ENCODE measurements around the gene CTDSPL.

CTDSPL gene

DNA sequence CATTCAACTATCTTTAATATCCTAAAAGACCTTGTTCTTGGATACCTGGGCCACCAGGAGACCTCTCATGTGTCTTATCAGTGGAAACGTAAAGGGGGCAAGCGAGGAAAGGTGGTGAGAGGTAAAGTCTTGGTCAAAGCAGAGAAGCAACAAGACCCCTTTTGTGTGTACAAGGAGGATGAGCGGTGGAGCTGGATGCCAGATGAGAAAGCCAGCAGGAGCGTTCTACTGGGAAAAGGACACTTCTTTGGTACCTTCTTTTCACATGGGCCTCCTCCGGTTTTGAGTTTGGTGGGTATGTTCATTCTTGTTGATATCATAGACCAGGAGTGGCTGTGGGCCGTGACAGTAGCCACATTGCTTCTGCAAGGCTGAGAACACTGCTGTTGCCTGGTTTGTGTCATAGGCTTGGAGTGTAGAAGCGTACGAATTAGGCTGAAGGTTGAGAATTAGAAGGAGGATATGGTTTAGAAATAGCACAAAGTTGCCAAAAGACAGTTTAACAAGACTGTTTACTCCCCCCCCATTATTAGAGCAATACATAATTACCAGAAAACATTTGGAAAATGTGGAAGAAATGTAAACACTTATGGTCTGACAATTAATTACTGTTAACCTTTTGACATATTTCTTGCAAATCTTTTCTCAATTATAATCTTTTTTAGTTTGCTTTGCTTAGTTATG is 82.1 kb downstream of the CTDSPL start:
- no peak for DNase-seq (ENCODE audit: low spot score)

DNA sequence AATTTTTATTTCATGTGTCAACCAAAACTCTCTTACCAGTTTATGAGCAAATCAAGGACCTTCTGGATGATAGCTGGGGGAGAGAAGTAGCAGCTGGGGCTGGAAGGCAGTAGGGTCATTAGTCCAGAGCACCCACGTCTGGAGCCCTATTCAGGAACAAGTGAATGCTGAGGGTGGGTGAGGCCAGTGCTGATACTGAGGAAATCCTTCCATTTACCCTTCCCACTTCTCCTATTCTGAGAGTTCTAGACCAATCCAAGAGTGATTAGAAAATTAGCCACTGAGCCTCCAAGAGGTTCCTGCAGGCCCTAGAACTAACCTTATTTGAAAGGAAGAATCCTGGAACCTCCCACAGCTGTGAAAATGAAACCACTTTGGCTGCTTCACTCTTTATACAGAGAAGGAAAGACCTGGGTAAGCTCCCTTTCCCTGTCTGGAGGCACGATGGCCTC is 82.7 kb downstream of the CTDSPL start:
- DNase-seq (ENCODE audit: low spot score): no peak

DNA sequence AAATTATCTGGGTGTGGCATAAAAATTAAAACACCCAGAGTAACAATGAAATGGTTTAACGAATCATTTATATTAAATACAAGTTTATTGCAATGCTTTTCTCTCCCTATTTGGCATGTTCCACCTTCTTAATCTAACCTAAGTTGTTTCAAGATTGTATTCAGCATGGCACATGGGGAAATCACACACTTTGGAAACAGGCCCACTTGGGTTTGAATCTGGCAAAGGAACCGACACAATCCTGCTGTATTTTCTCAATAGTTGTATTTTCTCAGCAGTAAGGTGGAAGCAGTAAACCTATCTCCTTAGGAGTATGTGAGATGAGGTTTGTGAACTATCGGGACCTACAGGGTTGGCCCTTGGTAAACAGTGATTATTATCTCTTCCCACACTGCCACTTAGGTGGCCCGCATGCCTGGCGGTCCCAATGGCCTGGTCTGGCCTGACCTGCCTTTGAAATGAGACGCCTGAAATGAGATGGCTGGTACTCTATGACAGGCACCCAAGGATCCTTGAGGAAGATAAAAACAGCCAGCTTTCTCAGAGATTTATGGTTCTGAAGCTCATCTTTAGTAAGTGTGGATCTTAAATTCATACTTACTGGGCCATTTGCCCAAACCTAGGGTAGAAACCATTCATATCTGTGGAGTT is 83.6 kb downstream of the CTDSPL start:
- no peak for DNase-seq (ENCODE audit: low spot score)

DNA sequence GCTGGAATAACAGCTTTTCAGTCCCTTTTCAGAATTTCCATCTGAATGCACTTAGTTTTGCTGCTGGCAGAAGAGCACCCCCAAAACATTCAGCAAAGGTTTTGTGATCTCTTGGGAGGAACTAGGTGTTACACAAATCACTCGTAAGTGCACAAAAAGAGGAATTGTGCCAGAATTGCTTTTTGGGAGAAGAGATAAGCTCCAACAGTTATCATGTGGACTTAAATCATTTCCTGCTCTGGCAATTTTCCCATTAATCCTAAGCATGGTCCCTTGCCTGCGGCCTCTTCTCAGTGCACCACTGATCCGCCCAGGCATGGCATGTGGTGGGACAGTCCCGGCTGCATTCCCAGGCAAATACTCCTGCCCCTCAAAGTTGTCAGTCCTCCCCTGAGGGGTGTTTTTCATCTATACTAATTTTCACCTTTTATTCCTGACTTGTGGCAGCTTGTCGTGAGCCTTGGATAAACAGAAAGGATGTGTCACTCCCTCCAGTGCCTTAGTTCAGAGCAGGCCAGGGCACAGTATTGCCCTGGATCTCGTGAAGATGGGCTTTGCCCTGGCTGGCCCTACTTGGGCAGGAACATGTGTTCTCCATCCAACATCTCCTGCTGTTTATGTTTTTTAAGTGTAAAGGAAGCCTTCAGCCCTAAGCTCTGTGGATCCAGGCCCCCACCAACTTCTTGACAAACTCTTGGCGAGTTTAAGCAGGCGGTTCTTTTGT is 84.3 kb downstream of the CTDSPL start:
- peak; percentile 35 for DNase-seq (ENCODE audit: low spot score)

DNA sequence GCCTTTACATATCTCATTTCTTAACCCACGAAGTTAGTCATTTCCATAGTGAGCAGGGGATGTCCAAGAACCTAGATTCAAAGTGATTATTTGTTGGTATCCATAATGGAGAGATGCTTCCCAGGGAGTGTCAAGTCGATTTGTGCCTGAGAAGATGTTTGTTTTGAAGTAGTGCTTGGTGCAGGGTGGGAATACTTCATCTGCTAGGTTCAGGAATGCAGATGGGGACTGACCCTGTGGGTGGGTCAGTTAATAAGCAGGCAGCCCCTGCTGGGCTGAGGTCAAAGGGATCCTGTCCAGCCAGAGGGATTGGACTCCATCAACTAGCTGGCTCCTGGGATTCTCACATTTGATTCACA is 84.8 kb downstream of the CTDSPL start:
- no peak for DNase-seq (ENCODE audit: low spot score)

DNA sequence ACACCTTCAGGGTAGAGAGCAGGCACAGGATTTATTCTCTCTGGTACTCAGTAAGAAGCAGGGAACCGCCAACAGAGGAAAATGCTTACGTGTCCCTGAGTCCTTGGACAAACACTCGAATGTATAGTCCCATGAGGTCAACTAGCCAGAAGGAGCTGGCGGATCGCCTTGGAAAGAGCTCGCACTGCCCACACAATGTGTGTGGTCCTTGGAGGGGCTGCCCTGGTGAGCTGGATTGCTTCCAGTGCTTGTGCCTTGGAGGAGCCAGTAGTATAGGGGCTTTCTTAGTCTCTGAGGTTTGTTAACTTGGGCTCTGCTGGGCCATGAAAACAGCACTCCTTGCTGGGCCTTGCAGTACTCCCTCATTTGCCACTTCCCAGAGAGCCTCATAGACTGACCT is 88.2 kb downstream of the CTDSPL start:
- no peak for DNase-seq (ENCODE audit: low spot score)

DNA sequence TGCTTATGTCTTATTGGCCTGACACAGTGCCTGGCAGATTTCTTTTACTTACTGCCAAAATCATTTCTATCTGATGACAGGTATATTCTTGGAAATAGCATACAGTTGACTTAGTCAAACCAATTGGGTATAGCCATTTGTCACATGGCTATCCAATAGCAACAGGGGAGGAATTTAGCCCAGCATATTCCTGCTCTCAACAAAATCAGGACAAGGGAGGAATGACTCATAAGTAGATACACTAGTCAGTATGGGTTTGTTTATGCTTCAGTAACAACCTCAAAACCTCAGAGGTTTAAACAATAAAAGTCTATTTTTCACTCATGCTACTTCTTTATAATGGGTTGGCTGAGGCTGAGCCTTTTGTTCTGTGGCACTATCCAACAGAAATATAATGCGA is 90.9 kb downstream of the CTDSPL start:
- no peak for DNase-seq (ENCODE audit: low spot score)

DNA sequence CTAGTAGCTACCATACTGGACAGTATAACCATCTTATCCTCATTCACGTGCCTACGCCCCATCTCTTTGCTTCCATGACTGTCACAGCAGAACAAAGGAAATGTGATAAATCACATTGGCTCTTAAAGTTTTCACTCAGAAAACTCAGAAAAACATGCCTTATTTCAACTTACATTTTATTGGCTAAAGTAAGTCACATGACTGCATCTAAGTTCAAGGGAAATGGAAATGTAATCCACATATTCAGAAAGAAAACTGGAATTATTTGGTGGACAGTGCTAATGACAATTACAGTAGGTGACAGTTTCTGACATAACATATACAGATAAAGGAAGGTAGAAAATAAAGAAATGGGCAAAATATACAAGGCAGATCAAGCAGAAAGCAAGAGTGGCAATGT is 91.5 kb downstream of the CTDSPL start:
- no peak for DNase-seq (ENCODE audit: low spot score)

DNA sequence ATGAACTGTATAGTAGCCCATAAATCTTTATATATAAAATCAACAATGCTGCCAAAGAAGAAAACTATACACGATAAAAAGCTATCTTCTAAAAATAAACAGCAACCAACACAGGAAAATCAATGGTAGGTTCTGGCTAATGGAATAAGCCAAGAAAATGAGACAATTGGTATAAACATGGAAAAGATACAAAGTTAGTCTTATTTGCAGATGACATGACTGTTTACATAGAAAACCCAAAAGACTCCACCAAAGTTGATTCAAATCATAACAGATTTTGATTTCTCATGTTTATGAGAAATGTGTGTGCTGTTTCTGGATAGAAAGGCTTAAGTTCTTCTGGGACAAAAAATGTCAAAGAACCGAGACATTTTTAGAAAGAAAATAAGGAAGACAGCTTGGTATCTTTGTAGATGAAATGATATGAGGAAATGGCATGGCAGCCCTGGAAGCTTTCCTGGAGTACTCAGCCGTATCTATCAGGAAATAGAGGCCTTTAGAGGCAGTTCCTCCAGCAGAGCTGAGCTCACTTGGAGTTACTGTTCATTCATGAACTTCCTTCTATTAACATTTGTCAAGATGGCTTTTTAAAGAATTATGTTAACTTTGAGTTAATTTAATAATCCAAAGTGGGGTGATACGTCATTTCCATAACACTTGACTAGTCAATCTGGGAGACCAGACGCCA is 92.2 kb downstream of the CTDSPL start:
- DNase-seq (ENCODE audit: low spot score): no peak

DNA sequence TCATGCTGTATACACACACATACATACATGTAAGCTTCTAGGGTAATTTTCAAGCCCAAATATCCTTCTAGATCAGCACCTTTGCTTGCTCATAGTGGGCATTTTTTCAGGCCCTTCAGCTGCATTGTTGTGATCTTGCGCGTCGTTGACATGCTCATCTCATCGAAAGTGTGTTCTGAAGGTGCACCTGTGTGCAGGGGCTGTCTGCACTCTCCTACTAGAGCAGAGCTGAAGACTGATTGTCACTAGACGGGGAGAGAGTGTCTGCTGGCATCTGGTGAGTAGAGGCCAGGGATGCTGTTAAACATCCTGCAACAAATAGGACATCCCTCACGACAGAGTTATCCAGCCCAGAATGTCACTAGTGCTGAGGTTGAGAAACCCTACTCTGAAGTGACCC is 93.2 kb downstream of the CTDSPL start:
- DNase-seq (ENCODE audit: low spot score): no peak

DNA sequence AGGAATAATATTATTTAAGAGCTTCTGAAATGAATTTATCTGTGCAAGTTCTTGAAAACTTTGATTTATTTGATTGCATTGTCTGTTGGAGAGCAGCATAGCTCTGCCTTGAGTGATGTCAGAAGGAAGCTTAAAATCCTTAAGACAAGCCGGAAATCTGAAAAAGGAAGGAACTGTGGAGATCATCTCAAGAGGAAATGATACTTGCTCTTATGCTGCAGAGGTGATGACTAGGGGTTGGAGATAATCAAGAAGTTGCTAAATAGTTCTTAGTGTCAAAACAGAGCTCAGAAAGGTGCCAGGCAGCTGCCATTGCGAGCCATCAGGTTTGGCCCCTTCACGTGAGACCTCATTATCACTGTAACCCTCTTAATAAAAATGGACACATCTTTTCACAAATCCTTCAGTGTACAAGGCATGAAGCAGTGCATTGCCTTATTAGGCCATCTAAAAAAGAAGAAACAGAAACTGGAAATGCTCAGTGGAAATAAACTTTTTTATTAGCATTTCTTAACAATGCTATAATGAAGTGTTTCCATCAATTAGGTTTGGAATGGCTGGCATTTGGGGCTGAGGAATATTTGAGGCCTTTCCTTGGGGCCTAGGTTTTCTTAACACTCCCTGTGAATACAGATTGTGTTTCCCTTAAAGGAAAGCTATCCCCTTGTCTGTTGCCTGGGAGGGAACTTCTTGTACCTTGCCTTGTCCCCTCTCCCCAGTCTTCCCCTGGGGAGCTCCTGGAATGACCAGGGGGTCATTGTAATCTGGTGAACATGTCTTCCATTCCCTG is 94.4 kb downstream of the CTDSPL start:
- DNase-seq (ENCODE audit: low spot score): no peak

DNA sequence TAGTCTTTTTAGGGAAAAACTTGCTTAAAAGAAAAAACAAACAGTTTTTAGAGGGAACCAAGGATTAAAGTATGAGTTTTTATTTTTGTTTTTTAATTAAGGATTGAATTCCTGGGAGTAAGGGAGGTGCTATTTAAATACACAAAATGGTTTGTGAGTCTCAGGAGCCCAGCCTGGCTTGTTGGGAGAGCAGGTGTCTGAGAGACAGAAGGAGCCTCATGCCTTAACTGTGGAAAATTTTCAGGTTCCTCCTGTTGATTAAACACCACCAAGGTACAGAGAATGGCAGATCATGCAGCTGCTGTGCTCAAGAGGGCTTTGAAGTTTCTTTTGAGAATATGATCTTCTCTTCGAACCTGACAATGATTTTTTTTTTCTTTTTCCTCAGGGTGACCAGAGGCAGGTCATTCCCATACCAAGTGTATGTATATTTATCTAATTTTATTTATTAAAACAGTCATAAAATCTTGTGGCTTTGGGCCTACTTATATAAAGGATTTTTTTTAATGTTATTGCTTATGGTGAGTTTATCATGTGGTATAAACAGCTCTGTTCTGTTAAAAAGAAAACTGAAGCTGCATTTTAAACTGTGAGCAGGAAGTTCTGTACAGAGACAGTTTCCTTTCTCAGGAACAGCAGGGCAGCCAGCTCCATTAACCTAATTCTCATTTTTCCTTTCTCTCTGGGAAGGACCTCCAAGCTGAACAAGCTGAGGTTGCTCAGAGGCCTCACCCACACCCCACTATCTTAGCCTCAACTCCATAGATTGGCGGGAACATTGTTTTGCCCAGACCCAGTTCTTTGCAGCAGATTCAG is 95.3 kb downstream of the CTDSPL start:
- no peak for DNase-seq (ENCODE audit: low spot score)

DNA sequence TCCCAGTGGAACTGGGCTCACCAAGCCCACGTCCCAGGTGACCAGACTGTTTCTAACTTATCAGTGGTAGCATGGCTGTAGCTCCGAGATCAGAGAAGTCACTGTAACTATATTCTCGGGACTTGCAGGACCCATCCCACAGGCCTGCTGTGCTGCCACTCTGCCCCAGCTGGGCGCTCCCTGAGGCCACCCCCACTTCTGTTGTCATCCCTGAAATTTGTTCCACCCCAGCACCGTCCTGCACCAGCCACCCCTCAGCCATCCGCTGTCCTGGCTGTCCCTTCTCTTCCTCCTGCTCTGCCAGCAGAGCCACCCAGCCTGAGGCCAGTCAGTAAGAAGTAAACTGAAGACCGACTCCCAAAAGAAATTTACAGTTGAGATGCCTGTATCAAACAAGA is 95.9 kb downstream of the CTDSPL start:
- no peak for DNase-seq (ENCODE audit: low spot score)

DNA sequence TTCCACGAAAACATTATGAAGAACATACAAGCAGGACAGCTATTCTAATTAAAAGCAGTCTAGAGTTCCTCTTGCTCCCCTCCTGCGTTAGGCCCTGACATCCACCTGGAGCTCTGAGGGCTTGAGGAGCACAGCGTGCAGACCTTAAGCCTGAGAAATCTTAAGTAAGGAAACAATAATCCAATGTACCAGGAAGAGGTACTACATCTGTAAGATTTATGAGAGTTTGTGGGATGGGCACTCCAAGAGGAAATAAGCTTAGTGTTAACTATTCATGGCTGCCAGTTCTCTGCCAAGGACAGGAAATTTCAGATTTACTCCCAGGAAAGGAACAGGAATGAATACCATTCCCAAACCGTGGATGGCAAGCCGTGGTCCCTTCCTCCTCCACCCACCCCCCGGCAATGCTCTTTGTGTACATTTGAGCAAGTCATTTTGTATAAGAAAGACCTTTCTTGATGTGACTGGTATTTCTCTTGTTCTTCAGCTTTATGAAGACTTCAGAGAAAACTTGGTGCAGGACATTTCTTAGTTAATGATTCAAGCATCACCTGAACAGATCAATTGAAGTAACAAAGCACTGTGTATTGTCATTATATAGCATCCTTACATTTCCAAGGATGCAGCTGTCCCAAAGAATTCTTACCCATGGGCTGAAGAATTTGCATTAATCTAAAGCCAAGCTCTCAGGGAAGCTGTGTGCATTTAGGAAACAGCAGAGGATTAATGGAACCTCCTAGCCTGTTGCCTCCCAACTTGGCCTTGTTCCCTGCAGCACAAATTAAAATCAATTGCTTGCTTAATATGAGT is 100.1 kb downstream of the CTDSPL start:
- DNase-seq (ENCODE audit: low spot score): no peak

DNA sequence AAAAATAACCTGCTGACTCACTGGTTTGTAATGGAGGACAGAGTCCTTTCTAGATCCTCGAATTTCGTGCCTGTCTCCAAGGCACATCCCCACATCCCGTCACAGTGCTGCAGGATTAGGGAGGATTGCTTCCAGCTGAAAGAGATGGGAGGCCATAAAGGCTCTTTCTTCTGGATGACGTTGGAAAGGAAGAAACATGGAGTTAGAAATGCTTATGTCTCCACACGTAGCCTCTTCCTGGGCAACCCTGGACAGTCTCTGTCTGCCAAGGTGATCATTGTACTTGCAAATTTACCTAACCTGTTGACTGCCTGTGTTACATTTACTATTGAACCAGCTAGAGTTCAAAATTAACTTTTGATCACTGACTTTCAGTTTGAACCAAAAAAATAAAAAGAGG is 101.3 kb downstream of the CTDSPL start:
- no peak for DNase-seq (ENCODE audit: low spot score)

DNA sequence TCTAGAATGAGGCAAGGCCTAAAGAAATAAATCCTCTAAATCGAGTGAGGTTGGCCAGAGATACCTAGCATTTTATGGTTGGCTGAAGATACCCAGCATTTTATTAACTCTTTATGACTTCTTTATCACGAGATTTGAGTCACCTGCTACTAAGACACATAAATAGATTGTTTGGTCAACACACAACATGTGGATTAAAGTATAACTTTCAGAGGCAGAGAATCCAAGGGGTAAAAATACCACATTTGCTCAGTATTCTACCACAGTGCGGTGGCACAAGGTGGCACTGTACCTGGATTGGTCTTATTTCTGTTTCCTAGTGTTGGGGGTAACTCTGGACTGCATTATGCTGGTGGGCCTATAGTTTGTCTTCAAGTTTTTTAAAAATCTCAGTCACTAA is 102.0 kb downstream of the CTDSPL start:
- no peak for DNase-seq (ENCODE audit: low spot score)

DNA sequence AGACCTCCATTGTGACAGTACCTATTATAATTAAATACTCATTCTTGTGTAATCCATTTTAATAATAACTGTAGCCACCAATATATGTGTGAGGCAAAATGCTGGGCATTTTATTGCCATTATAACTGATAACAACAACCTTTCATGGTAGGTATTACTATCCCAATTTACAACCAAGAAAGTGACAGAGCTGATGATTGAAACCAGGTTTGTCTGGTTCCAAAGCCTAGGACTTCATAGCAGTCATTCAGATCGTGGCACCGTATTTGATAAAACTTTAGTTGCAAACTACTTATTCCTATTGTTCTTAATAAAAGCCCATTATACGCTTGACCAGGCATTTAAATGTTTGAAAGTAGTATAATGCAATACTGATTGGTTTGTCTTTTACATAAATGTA is 102.5 kb downstream of the CTDSPL start:
- no peak for DNase-seq (ENCODE audit: low spot score)

DNA sequence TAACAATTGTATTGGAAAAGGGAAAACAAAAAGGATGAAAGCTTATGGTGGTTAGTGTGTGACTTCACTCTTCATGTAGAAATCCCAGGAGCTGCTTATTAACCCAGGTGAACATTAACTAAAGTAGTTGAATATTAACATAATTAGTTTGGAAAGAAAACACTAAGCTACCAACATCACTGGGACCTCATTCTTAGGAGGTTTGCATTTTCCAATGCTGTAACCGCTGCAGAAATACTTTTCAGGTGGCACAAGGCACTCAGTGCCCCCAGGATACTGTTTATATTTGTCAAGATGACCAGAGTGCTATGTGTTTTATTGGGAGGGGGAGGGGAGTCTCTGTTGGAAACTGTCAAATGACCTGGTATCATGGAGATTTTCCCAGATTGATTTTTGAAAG is 103.0 kb downstream of the CTDSPL start:
- no peak for DNase-seq (ENCODE audit: low spot score)

DNA sequence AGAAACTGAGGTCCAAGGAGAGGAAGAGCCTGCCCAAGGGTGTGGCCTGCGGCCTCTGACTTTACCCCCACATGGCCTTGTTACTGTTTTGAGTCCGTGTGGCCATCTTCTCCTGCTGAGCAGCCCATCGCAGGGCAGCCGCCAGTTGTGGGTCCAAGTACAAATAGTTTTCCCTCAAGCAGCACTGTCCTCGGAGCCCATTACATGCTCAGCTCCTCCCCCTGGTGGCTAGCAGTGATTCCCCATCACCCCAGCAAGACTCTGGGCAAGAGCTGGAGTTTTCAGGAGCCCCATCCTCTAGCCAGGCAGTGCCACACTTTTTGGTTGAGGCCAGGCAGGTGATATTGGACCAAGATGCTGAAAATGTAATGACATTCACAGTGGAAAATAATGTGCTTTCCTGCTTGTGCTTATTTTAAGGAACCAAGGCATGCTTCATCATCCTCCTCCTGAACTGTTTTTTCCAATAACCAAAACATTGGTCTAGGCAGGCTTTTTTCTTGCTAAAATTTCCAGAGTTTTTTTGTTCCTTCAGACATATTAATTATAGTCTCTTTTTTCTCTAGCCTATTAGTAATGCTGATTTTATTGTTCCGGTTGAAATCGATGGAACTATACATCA is 105.7 kb downstream of the CTDSPL start:
- DNase-seq (ENCODE audit: low spot score): peak; percentile 79

DNA sequence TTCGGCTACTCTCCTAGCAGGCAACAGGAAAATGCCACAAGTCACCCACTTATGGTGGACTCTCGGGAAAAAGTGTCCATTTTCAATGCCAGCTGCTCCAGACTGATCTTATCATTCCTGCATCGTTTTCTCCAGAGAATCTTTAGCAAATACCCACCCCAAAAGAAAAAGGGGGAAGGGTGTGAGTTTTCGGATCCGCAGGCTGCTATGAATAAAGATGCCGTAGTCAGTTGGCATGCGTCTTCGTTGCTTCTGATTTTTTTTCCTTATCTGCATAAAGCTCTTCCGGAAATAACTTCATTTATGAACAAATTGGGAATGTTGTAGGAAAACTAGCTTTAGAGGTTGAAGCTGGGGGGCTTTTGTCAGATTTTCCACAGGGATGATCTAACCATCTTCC is 106.5 kb downstream of the CTDSPL start:
- DNase-seq (ENCODE audit: low spot score): no peak
